SU-DHL-6 (cell line): ENCODE results near the gene IL24.

ENCODE experiments used
- CTCF ChIP-seq: fragments of 200-600 bp; sonication (generic); IDR thresholded peaks from one replicate; pipeline ENCODE4 v1.5.1; 2017; ENCODE audit warnings: antibody characterized with exemption, mild to moderate bottlenecking, low read length, moderate library complexity; ENCODE audit not compliant: insufficient read depth, poor library complexity, severe bottlenecking
- EZH2phosphoT487 ChIP-seq: fragments of 200-600 bp; sonication (generic), shearing (Covaris generic); conservative IDR thresholded peaks from 2 replicates; pipeline ENCODE4 v1.6.1; 2018; ENCODE audit warnings: mild to moderate bottlenecking, antibody characterized with exemption, low read length, moderate library complexity, mixed read lengths

GRCh38 chr1:206901944-206902343 lies 4.7 kb downstream of the IL24 start:
- TF ChIP-seq EZH2phosphoT487 (no peak), CTCF (no peak)
